ENCODE data around the gene KCNN4.

GRCh38 chr19:43751466-43752220 lies 29.1 kb downstream of the KCNN4 start:
- TF ChIP-seq RFX5 (IDR thresholded peaks at IDR 0.05; ENCODE audit: low read depth, low read length): no peak
- TF ChIP-seq CTCF (IDR thresholded peaks at IDR 0.05 in 2 of 3, conservative IDR thresholded peaks at IDR 0.05 in 1 of 3; ENCODE audit: control insufficient read depth in 2 of 3, extremely low read depth in 1 of 3, insufficient read depth in 1 of 3, low read depth in 3 of 3, low read length in 3 of 3): no peak
- TF ChIP-seq SREBF2 (IDR thresholded peaks at IDR 0.05; ENCODE audit: low read length): no peak
- no peak for TF ChIP-seq NR2C1 (IDR thresholded peaks at IDR 0.05)
- no peak for TF ChIP-seq POLR2A (IDR thresholded peaks at IDR 0.05; ENCODE audit: low read depth, low read length)
- no peak for TF ChIP-seq MAX (IDR thresholded peaks at IDR 0.05; ENCODE audit: low read depth, low read length)
- no peak for TF ChIP-seq BRCA1 (IDR thresholded peaks at IDR 0.05; ENCODE audit: low read depth, low read length)
- TF ChIP-seq ZNF207 (IDR thresholded peaks at IDR 0.05; ENCODE audit: borderline replicate concordance): no peak
- TF ChIP-seq BCLAF1 (IDR thresholded peaks at IDR 0.05): no peak
- TF ChIP-seq MYC (IDR thresholded peaks at IDR 0.05; ENCODE audit: insufficient read depth, insufficient read length, insufficient replicate concordance, low read length, severe bottlenecking): no peak
- no peak for TF ChIP-seq RELA (IDR thresholded peaks at IDR 0.05; ENCODE audit: borderline replicate concordance, partially characterized antibody)
- TF ChIP-seq SRF (IDR thresholded peaks at IDR 0.05; ENCODE audit: low read depth in 2 of 2, low read length in 2 of 2): no peak
- no peak for TF ChIP-seq ATF3 (IDR thresholded peaks at IDR 0.05; ENCODE audit: borderline replicate concordance, extremely low read depth, low read depth, low read length)
- no peak for TF ChIP-seq E4F1 (IDR thresholded peaks at IDR 0.05; ENCODE audit: borderline replicate concordance, partially characterized antibody)
